PFSK-1 (cell line): ENCODE data around the gene HAUS2.

Source experiments
- FOXP2 ChIP-seq: optimal IDR thresholded peaks from 2 replicates; pipeline ENCODE3; 2011; ENCODE audit warnings: borderline replicate concordance, control low read depth, inconsistent platforms; ENCODE audit not compliant: insufficient read depth; ENCODE audit errors: extremely low read length, extremely low read depth
- POLR2AphosphoS5 ChIP-seq: IDR thresholded peaks from 2 replicates; pipeline ENCODE4 v1.6.1; 2012; ENCODE audit warnings: low read depth, mild to moderate bottlenecking, control low read depth, low read length, moderate library complexity
- REST ChIP-seq, 2 experiments: IDR thresholded peaks; 2 replicates each; pipeline versions ENCODE4 v1.6.1 to v1.8.0; 2011 to 2012; ENCODE audit warnings: low read depth in 2 of 2, low read length in 2 of 2, control low read depth in 1 of 2, inconsistent platforms in 1 of 2, mild to moderate bottlenecking in 1 of 2, moderate library complexity in 1 of 2; ENCODE audit not compliant: insufficient read depth in 1 of 2
- SIN3A ChIP-seq: IDR thresholded peaks from 2 replicates; pipeline ENCODE4 v1.6.1; 2012; ENCODE audit warnings: mild to moderate bottlenecking, low read length, moderate library complexity, borderline replicate concordance; ENCODE audit not compliant: insufficient read depth
- TAF1 ChIP-seq: IDR thresholded peaks from 2 replicates; pipeline ENCODE4 v1.6.1; 2012; ENCODE audit warnings: low read length, control low read depth, borderline replicate concordance; ENCODE audit not compliant: insufficient read depth

Gene HAUS2

GRCh38 chr15:42547918-42548248 lies 755 bp upstream of the HAUS2 start:
- no peak for TF ChIP-seq SIN3A
- TF ChIP-seq REST (IDR thresholded peaks at IDR 0.05; ENCODE audit: insufficient read depth in 1 of 2, low read depth in 2 of 2, low read length in 2 of 2) = no peak
- no peak for TF ChIP-seq TAF1
- TF ChIP-seq FOXP2 = no peak
- no peak for TF ChIP-seq POLR2AphosphoS5

GRCh38 chr15:42549032-42549491 lies 424 bp downstream of the HAUS2 start:
- TF ChIP-seq TAF1 (no peak), POLR2AphosphoS5 (no peak), SIN3A (no peak), REST (IDR thresholded peaks at IDR 0.05; ENCODE audit: insufficient read depth in 1 of 2, low read depth in 2 of 2, low read length in 2 of 2) (no peak), FOXP2 (no peak)

- TF ChIP-seq TAF1 (no peak), FOXP2 (no peak), SIN3A (no peak), REST (IDR thresholded peaks at IDR 0.05; ENCODE audit: insufficient read depth in 1 of 2, low read depth in 2 of 2, low read length in 2 of 2) (no peak), POLR2AphosphoS5 (no peak)
These were observed 1.2 kb downstream of the HAUS2 start for GRCh38 chr15:42549741-42550392.

GRCh38 chr15:42553554-42553953 lies 4.9 kb downstream of the HAUS2 start:
- TF ChIP-seq TAF1 (no peak), REST (IDR thresholded peaks at IDR 0.05; ENCODE audit: insufficient read depth in 1 of 2, low read depth in 2 of 2, low read length in 2 of 2) (no peak), POLR2AphosphoS5 (no peak), FOXP2 (no peak), SIN3A (no peak)

GRCh38 chr15:42558739-42559138 lies 10.1 kb downstream of the HAUS2 start:
- no peak for TF ChIP-seq TAF1
- TF ChIP-seq POLR2AphosphoS5 = no peak
- no peak for TF ChIP-seq FOXP2
- no peak for TF ChIP-seq REST (IDR thresholded peaks at IDR 0.05; ENCODE audit: insufficient read depth in 1 of 2, low read depth in 2 of 2, low read length in 2 of 2)
- no peak for TF ChIP-seq SIN3A
